ENCODE measurements around the gene VPS11.
A peak's percentile ranks its signal among the peaks of the same experiment; 100 is the strongest.

The VPS11 gene

DNA sequence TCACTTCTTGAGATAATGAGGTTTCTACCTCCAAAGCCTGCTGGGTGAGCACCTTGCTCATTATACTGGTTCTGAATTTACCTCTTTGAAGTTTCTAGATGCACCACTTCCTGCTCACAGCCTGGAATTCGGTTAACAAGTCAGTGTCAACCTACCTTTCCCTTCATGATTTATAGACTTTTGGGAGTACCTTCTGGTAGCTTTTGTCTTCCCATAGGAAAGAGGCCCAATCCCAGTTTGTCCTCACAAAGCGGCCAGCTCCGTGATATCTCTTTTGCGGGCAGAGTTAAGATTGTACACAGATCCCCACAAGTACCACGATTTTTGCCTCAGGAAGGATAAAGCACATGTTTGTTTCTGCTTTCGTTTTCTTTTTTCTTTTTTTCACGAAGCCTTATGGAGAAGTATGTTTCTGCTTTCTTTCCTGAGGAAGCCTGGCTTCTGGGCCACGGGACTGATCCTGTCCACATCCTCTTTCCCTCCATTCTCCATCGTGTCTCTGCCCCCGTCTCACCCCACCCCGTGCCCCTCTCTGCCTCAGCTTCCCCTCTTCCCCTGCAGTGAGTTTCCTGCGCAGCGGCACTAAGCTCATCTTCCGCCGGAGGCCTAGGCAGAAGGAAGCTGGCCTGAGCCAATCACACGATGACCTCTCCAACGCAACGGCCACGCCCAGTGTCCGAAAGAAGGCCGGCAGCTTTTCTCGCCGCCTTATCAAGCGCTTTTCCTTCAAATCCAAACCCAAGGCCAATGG lies 48.0 kb downstream of the VPS11 start:
- Mint-ChIP-seq H3K4me1 (peaks cover 16% of the 10 kb centered on the region), H3K9me3 (no peaks in the 10 kb centered on the region), H3K27me3 (ENCODE audit: low read depth, poor library complexity) (peaks cover 3% of the 10 kb centered on the region), H3K4me3 (no peak overlapping the region), H3K36me3 (ENCODE audit: low read depth) (peaks cover 19% of the 10 kb centered on the region), H3K27ac (peak overlapping the region; percentile 41)
- no peak for DNase-seq
- TF ChIP-seq, protein P1, sequence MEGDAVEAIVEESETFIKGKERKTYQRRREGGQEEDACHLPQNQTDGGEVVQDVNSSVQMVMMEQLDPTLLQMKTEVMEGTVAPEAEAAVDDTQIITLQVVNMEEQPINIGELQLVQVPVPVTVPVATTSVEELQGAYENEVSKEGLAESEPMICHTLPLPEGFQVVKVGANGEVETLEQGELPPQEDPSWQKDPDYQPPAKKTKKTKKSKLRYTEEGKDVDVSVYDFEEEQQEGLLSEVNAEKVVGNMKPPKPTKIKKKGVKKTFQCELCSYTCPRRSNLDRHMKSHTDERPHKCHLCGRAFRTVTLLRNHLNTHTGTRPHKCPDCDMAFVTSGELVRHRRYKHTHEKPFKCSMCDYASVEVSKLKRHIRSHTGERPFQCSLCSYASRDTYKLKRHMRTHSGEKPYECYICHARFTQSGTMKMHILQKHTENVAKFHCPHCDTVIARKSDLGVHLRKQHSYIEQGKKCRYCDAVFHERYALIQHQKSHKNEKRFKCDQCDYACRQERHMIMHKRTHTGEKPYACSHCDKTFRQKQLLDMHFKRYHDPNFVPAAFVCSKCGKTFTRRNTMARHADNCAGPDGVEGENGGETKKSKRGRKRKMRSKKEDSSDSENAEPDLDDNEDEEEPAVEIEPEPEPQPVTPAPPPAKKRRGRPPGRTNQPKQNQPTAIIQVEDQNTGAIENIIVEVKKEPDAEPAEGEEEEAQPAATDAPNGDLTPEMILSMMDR (IDR thresholded peaks at IDR 0.05), result no peak

DNA sequence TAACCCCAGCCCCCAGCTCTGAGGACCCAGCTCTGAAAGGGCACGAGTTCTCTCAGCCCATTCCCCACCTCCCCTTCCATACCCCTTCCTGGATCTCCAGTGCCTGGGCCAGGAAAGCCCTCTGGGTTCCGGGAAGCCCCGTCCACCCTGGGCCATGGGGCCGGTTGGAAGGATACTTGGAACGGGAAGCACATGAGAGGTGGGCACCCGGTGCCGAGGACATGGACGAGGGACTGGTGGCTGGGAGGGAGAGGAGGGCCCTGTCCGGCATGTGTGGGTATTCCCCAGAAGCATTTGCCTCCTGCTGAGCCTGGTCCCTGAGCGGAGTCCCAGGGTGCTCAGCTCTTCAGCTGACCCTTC lies 48.6 kb downstream of the VPS11 start:
- no peak overlapping the region for H3K27ac Mint-ChIP-seq
- TF ChIP-seq, protein P1 (IDR thresholded peaks at IDR 0.05), result no peak

DNA sequence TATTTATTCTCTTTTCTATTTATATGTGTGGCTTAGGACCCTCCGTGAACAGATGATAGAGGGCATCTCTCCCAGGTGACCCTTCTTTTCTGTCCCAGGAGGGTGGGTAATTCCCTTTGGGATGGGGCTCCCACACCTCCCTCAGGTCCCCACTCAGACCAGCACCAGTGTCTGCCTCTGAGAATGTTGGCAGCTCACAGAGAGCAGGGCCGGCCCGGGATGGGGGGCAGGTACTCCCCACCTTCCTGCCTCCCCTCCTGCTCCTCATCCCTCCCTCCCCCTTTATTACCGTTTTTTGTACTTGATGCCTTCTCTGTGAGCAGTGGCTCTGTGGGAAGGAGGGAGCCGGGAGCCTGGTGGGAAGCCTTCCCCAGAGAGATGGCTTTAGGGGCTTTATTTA lies 49.0 kb downstream of the VPS11 start:
- TF ChIP-seq, protein P1 (IDR thresholded peaks at IDR 0.05), result no peak
- no peaks in the 10 kb centered on the region for H3K9me3 Mint-ChIP-seq
- H3K4me1 Mint-ChIP-seq, result peaks cover 20% of the 10 kb centered on the region
- no peak overlapping the region for H3K4me3 Mint-ChIP-seq
- DNase-seq, result no peak
- H3K36me3 Mint-ChIP-seq (ENCODE audit: low read depth), result peaks cover 14% of the 10 kb centered on the region
- peaks cover 1% of the 10 kb centered on the region for H3K27me3 Mint-ChIP-seq (ENCODE audit: low read depth, poor library complexity)
- H3K27ac Mint-ChIP-seq, result no peak overlapping the region

More for the DNA sequence above, 48.6 kb downstream of the VPS11 start:
- Mint-ChIP-seq H3K27me3 (ENCODE audit: low read depth, poor library complexity) (peaks cover 3% of the 10 kb centered on the region), H3K9me3 (no peaks in the 10 kb centered on the region), H3K4me1 (peaks cover 20% of the 10 kb centered on the region), H3K4me3 (no peak overlapping the region), H3K36me3 (ENCODE audit: low read depth) (peaks cover 18% of the 10 kb centered on the region)
- no peak for DNase-seq

DNA sequence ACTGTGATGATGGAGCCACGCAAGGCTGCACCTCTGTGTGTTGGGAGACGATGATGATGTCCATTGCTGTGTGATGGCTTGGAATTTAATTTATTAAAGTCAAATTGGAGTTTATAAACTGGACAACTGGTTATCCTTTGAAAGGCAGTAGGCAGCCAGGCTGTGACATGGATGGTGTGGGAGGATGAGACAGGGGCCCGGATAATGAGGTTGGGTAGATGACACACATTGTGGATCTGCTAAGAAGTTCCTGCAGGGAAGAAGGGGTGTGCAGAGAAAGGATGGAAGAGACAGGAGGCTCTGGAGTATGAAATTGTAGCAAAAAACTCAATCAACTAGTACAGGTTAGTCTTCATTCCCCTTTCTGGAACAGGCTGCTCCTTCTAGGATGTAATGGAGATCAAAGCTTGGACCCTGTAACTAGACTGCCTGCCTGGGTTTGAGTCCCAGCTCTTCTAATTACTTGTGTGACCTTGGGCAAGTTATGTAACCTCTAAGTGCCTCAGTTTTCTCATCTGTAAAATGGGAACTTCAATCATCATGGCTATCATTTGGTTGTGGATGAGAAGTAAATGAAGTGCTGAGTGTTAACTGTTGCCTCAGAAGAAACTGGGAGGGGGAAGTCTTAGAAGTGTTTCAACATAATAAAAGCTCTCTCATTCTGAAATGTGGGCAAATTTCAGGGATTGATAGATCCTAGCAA lies 49.5 kb downstream of the VPS11 start:
- no peak overlapping the region for H3K27ac Mint-ChIP-seq

DNA sequence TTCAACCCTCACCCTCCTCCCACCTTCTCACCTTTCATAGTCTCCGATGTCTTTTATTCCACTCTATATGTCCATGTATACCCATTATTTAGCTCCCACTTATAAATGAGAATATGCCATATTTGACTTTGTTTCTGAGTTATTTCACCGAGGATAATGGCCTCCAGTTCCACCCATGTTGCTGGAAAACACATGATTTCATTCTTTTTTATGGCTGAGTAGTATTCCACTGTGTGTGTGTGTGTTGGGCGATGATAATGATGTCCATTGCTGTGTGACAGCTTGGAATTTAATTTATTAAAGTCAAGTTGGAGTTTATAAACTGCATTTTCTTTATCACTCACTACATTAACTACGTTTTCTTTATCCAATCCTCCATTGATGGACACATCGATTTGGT lies 50.6 kb downstream of the VPS11 start:
- DNase-seq, result no peak
- Mint-ChIP-seq H3K9me3 (no peaks in the 10 kb centered on the region), H3K27ac (no peak overlapping the region), H3K36me3 (ENCODE audit: low read depth) (peaks cover 13% of the 10 kb centered on the region), H3K27me3 (ENCODE audit: low read depth, poor library complexity) (peaks cover 3% of the 10 kb centered on the region), H3K4me1 (peaks cover 35% of the 10 kb centered on the region), H3K4me3 (no peak overlapping the region)
- TF ChIP-seq, protein P1 (IDR thresholded peaks at IDR 0.05), result no peak

More for the DNA sequence above, 49.5 kb downstream of the VPS11 start:
- peaks cover 24% of the 10 kb centered on the region for H3K4me1 Mint-ChIP-seq
- no peak overlapping the region for H3K4me3 Mint-ChIP-seq
- H3K36me3 Mint-ChIP-seq (ENCODE audit: low read depth), result peaks cover 10% of the 10 kb centered on the region
- no peaks in the 10 kb centered on the region for H3K27me3 Mint-ChIP-seq (ENCODE audit: low read depth, poor library complexity)
- no peaks in the 10 kb centered on the region for H3K9me3 Mint-ChIP-seq
- TF ChIP-seq, protein P1 (IDR thresholded peaks at IDR 0.05), result no peak
- no peak for DNase-seq
